Calu3 (cell line): ENCODE data around the gene WNK2. TPM values are rescaled to one million over a fixed set of nuclear protein-coding genes. Genes with fewer than 3 reads are reported as not detected.

Experiments used
- BruUV-seq: library from RNA; stranded (reverse); fragments of 400-500 nt; replicated peaks from 2 replicates; lab custom pipeline; 2021; lab: Mats Ljungman, UMichigan
- CTCF ChIA-PET: fragments of 300-600 bp; sonication (Branson Sonifier 250); formaldehyde crosslinking; loops from one replicate; lab custom pipeline; 2022; ENCODE audit warnings: antibody characterized with exemption; lab: Charles Lee
- DNase-seq: peaks from one replicate; pipeline ENCODE4 v3.0.0; 2022
- H3K27ac Mint-ChIP-seq: one replicate; pipeline ENCODE4 v1.8.0; 2022; ENCODE audit warnings: mixed read lengths; ENCODE audit not compliant: unreplicated experiment
- H3K27me3 Mint-ChIP-seq: one replicate; pipeline ENCODE4 v1.8.0; 2022; ENCODE audit warnings: mixed read lengths; ENCODE audit not compliant: unreplicated experiment
- H3K36me3 Mint-ChIP-seq: one replicate; pipeline ENCODE4 v1.8.0; 2022; ENCODE audit warnings: mild to moderate bottlenecking, moderate library complexity, mixed read lengths; ENCODE audit not compliant: insufficient read depth, unreplicated experiment
- H3K4me1 Mint-ChIP-seq: one replicate; pipeline ENCODE4 v1.8.0; 2022; ENCODE audit warnings: mild to moderate bottlenecking, low read depth, mixed read lengths; ENCODE audit not compliant: unreplicated experiment
- H3K4me3 Mint-ChIP-seq: one replicate; pipeline ENCODE4 v1.8.0; 2022; ENCODE audit warnings: mild to moderate bottlenecking, low read depth, moderate library complexity, mixed read lengths; ENCODE audit not compliant: unreplicated experiment
- H3K9me3 Mint-ChIP-seq: one replicate; pipeline ENCODE4 v1.8.0; 2022; ENCODE audit warnings: low read depth, mixed read lengths; ENCODE audit not compliant: unreplicated experiment
- CTCF ChIP-seq: fragments of 200-600 bp; IDR thresholded peaks from one replicate; pipeline ENCODE4 v1.8.0; 2022; ENCODE audit warnings: antibody characterized with exemption; ENCODE audit not compliant: unreplicated experiment
- intact Hi-C: fragments of 100-400 bp; cut with micrococcal nuclease; formaldehyde crosslinking; loops from one replicate; pipeline ENCODE4 v1.10.0; 2022; ENCODE audit not compliant: unreplicated experiment
- total RNA-seq: library from RNA; stranded (reverse); gene quantifications from 2 replicates; pipeline ENCODE4 v1.2.3, GENCODE V29; 2022

The WNK2 gene
- total RNA-seq, 1 experiment from 2014 or later, result 85.7 TPM

GRCh38 chr9:93182572-93182971 is 1.4 kb upstream of the WNK2 start:
- DNase-seq, result no peak
- Mint-ChIP-seq H3K4me1 (peaks cover 14% of the 10 kb centered on the region), H3K9me3 (no peaks in the 10 kb centered on the region), H3K4me3 (no peak overlapping the region), H3K27me3 (no peaks in the 10 kb centered on the region), H3K36me3 (peaks cover 21% of the 10 kb centered on the region), H3K27ac (no peak overlapping the region)
- intact Hi-C loops, result no loop called here
- no peak for TF ChIP-seq CTCF
- no TSS peak for BruUV-seq
- CTCF ChIA-PET, result interaction anchor here (0.6 kb wide), 1 partner anchor 12 kb away, joined by 3 read pairs; no protein-coding TSS in a partner anchor

- H3K9me3 Mint-ChIP-seq, result no peaks in the 10 kb centered on the region
- H3K4me3 Mint-ChIP-seq, result peak overlapping the region; percentile 69
- peaks cover 17% of the 10 kb centered on the region for H3K4me1 Mint-ChIP-seq
- no peak for DNase-seq
- intact Hi-C loops, result no loop called here
- no peaks in the 10 kb centered on the region for H3K27me3 Mint-ChIP-seq
- no peak overlapping the region for H3K27ac Mint-ChIP-seq
- TF ChIP-seq CTCF, result no peak
- CTCF ChIA-PET, result interaction anchor here (0.6 kb wide), 2 partner anchors 13 to 50 kb away, joined by 3 read pairs; no protein-coding TSS in a partner anchor
- BruUV-seq, result no TSS peak
- peaks cover 21% of the 10 kb centered on the region for H3K36me3 Mint-ChIP-seq
Observed at GRCh38 chr9:93183131-93183662, 742 bp upstream of the WNK2 start.

GRCh38 chr9:93184432-93185265 is 710 bp downstream of the WNK2 start:
- H3K4me1 Mint-ChIP-seq, result peaks cover 24% of the 10 kb centered on the region
- H3K27me3 Mint-ChIP-seq, result no peaks in the 10 kb centered on the region
- CTCF ChIA-PET, result interaction anchor here (0.6 kb wide), 1 partner anchor 122 kb away, joined by 3 read pairs; no protein-coding TSS in a partner anchor
- no peak overlapping the region for H3K27ac Mint-ChIP-seq
- H3K9me3 Mint-ChIP-seq, result no peaks in the 10 kb centered on the region
- intact Hi-C loops, result no loop called here
- no TSS peak for BruUV-seq
- DNase-seq, result peak; percentile 34
- no peak for TF ChIP-seq CTCF
- peaks cover 21% of the 10 kb centered on the region for H3K36me3 Mint-ChIP-seq
- peak overlapping the region; percentile 69 for H3K4me3 Mint-ChIP-seq

- no peak for TF ChIP-seq CTCF
- intact Hi-C loops, result no loop called here
- peaks cover 21% of the 10 kb centered on the region for H3K36me3 Mint-ChIP-seq
- BruUV-seq, result no TSS peak
- peak overlapping the region; percentile 67 for H3K4me3 Mint-ChIP-seq
- CTCF ChIA-PET, result interaction anchor here (0.5 to 0.6 kb wide), 2 partner anchors 11 to 72 kb away, joined by 3 to 8 read pairs; no protein-coding TSS in a partner anchor
- H3K9me3 Mint-ChIP-seq, result no peaks in the 10 kb centered on the region
- peaks cover 24% of the 10 kb centered on the region for H3K4me1 Mint-ChIP-seq
- no peaks in the 10 kb centered on the region for H3K27me3 Mint-ChIP-seq
- DNase-seq, result no peak
- no peak overlapping the region for H3K27ac Mint-ChIP-seq
Observed at GRCh38 chr9:93185266-93186214, 1.6 kb downstream of the WNK2 start.
